ENCODE results near the gene ADAM22. TPM values are rescaled to one million over a fixed set of nuclear protein-coding genes. Genes with fewer than 3 reads are reported as not detected.

Gene ADAM22
- total RNA-seq, 6 experiments from 2014 or later, result 0.06 to 0.32 (median 0.10) TPM

DNA sequence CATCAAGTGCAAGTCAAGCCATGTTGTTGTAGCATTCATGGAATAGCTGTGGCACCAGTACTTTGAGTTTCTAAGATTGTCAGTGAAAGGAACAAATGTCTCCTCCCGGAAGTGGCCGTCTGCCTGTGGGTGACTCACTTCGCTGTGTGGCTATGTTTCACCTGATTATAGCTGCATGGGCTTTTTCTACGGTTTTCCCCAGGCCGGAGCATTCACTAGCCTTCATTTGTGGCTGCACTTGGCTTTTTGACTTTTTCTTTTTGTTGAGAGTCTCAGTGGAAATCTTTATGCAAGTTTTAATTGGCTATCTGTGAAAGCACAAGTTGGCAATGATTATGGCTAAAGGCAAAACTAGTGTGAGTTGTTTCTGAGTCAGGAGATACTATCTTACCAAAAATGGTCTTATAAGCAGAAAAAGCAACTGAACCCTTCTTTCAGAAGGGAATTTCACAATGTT, 250.8 kb downstream of the ADAM22 start:
- intact Hi-C loops (cut with DNase I), result no loop called here
- TF ChIP-seq, protein P1, sequence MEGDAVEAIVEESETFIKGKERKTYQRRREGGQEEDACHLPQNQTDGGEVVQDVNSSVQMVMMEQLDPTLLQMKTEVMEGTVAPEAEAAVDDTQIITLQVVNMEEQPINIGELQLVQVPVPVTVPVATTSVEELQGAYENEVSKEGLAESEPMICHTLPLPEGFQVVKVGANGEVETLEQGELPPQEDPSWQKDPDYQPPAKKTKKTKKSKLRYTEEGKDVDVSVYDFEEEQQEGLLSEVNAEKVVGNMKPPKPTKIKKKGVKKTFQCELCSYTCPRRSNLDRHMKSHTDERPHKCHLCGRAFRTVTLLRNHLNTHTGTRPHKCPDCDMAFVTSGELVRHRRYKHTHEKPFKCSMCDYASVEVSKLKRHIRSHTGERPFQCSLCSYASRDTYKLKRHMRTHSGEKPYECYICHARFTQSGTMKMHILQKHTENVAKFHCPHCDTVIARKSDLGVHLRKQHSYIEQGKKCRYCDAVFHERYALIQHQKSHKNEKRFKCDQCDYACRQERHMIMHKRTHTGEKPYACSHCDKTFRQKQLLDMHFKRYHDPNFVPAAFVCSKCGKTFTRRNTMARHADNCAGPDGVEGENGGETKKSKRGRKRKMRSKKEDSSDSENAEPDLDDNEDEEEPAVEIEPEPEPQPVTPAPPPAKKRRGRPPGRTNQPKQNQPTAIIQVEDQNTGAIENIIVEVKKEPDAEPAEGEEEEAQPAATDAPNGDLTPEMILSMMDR (IDR thresholded peaks at IDR 0.05), result no peak
- no peak for TF ChIP-seq POLR2A (IDR thresholded peaks at IDR 0.05)
- no peaks in the 10 kb centered on the region for H3K27me3 ChIP-seq
- no peaks in the 10 kb centered on the region for H3K36me3 ChIP-seq
- no peak overlapping the region for H3K27ac ChIP-seq
- H3K4me1 ChIP-seq, result no peaks in the 10 kb centered on the region
- no peak for ATAC-seq
- WGBS (ENCODE audit: insufficient coverage, low coverage, low lambda C conversion rate, missing lambda C conversion rate), result 86% methylated on average over 5 of the region's 5 CpGs
- H3K4me3 ChIP-seq, result no peak overlapping the region
- H3K9me3 ChIP-seq, result no peaks in the 10 kb centered on the region
- no peak for DNase-seq

DNA sequence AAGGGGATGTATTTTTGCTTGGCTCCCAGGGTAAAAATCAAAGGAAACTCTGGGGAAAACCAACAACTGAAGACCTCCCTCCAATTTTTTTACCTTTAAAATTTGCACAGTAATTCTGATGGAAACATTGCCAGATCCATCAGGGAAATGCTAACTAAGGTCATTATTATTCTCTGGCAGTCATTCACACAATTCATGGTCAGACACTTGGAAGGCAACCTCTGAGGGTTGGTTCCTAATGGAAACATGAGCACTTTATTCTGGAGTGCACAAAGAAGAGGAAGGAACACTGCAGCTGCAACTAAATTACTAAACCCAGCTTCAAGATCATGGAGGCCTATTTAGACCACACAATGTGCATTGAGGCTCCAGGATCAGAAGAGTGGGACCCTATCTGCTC, 251.6 kb downstream of the ADAM22 start:
- Histone ChIP-seq H3K27me3 (no peaks in the 10 kb centered on the region), H3K4me3 (no peak overlapping the region), H3K36me3 (no peaks in the 10 kb centered on the region), H3K4me1 (no peaks in the 10 kb centered on the region), H3K9me3 (no peaks in the 10 kb centered on the region), H3K27ac (no peak overlapping the region)
- ATAC-seq (no peak), DNase-seq (no peak)
- TF ChIP-seq, protein P1 (IDR thresholded peaks at IDR 0.05), result no peak
- TF ChIP-seq POLR2A (IDR thresholded peaks at IDR 0.05), result no peak
- intact Hi-C loops (cut with DNase I), result no loop called here

DNA sequence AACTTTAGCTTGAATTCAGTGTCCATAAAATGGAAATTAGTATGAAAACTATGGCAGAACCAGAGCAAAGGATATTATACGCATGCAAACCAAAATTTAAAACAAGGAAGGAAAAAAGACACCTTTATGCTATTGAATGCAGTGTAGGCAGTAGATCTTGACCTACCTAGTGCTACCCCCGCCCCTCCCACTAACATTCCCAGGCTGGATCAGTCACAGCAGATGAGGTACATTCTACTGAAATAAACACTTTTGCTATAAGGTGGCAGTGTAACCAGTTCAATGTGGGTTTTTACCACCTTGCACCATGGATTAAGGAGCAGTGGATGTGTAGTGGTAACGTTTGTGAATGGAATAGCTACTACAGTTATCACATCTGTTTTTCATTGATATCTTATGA, 257.9 kb downstream of the ADAM22 start:
- H3K4me3 ChIP-seq, result no peak overlapping the region
- H3K4me1 ChIP-seq, result no peaks in the 10 kb centered on the region
- WGBS (ENCODE audit: insufficient coverage, low coverage, low lambda C conversion rate, missing lambda C conversion rate), result 68% methylated on average over 3 of the region's 3 CpGs
- no peaks in the 10 kb centered on the region for H3K9me3 ChIP-seq
- no peak overlapping the region for H3K27ac ChIP-seq
- no peaks in the 10 kb centered on the region for H3K36me3 ChIP-seq
- intact Hi-C loops (cut with DNase I), result no loop called here
- DNase-seq, result no peak
- no peak for TF ChIP-seq POLR2A (IDR thresholded peaks at IDR 0.05)
- TF ChIP-seq, protein P1 (IDR thresholded peaks at IDR 0.05), result no peak
- no peaks in the 10 kb centered on the region for H3K27me3 ChIP-seq
- no peak for ATAC-seq

DNA sequence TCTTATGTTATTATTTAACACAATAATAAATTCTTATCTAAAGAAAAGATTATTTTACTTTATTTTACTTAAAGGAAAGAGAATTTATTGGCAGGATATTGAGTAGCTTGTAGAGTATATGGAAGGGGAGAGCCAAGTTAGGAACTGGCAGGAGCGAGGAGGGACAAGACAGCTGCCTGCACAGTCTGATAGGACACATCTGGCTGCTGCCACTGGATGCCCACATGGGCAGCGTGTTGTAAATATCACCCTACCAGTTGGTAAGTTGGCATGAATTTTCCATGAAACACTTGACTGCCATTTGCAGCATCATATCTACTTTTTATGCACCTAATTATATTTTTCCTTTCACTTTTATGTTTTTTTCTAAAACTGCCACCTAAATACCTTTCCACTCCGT, 266.2 kb downstream of the ADAM22 start:
- no peak overlapping the region for H3K4me3 ChIP-seq
- H3K4me1 ChIP-seq, result no peaks in the 10 kb centered on the region
- no peak overlapping the region for H3K27ac ChIP-seq
- peaks cover 0 to 15% (median 0%) of the 10 kb centered on the region in 4 donors for H3K36me3 ChIP-seq
- WGBS (ENCODE audit: insufficient coverage, low coverage, low lambda C conversion rate, missing lambda C conversion rate), result 91% methylated on average over 3 of the region's 3 CpGs
- no peaks in the 10 kb centered on the region for H3K27me3 ChIP-seq
- intact Hi-C loops (cut with DNase I), result no loop called here
- DNase-seq, result no peak
- no peak for TF ChIP-seq POLR2A (IDR thresholded peaks at IDR 0.05)
- TF ChIP-seq, protein P1 (IDR thresholded peaks at IDR 0.05), result no peak
- H3K9me3 ChIP-seq, result no peaks in the 10 kb centered on the region
- ATAC-seq, result no peak

DNA sequence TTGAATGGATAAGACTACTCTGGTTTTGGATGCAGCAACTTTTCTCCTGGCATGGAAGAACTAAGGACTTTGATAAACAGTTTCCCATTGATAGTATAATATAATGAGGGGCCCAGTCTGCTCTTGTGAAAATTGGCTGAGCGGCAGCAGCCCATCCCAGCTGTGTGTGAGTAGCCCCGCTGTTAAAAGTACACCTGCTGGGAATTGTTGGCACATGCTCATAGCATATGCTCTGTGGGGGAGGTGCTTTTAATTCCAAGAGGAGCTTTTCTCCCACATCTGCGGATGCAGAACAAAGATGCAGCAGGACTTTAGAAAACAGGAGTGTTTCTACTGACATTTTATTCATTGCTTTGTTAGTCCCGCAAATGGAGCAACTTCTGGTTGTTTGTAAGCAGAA, 266.7 kb downstream of the ADAM22 start:
- no peak for DNase-seq
- TF ChIP-seq, protein P1 (IDR thresholded peaks at IDR 0.05), result no peak
- TF ChIP-seq POLR2A (IDR thresholded peaks at IDR 0.05), result no peak
- intact Hi-C loops (cut with DNase I), result no loop called here
- H3K9me3 ChIP-seq, result no peaks in the 10 kb centered on the region
- H3K27me3 ChIP-seq, result no peaks in the 10 kb centered on the region
- no peak overlapping the region for H3K27ac ChIP-seq
- no peak overlapping the region for H3K4me3 ChIP-seq
- no peak for ATAC-seq
- H3K36me3 ChIP-seq, result peaks cover 0 to 17% (median 0%) of the 10 kb centered on the region in 4 donors
- no peaks in the 10 kb centered on the region for H3K4me1 ChIP-seq
- WGBS (ENCODE audit: insufficient coverage, low coverage, low lambda C conversion rate, missing lambda C conversion rate), result 82% methylated on average over 3 of the region's 4 CpGs

Data from right lobe of liver (tissue), 6 donors.